ENCODE data around the gene AGL.
"Not testable (repeated sequence)": the region's sequence is repeated elsewhere in the genome, so short reads cannot be mapped to it uniquely, and the experiment has no call there.

The AGL gene

GRCh38 chr1:99852648-99853047 is 2.5 kb downstream of the AGL start:
- no peak for DNase-seq

- DNase-seq, result no peak
Measured at GRCh38 chr1:99855914-99856450, 5.8 kb downstream of the AGL start.

GRCh38 chr1:99857041-99857440 is 6.9 kb downstream of the AGL start:
- DNase-seq, result not testable (repeated sequence)

GRCh38 chr1:99858286-99858685 is 8.1 kb downstream of the AGL start:
- no peak for DNase-seq

GRCh38 chr1:99858881-99859280 is 8.7 kb downstream of the AGL start:
- DNase-seq, result no peak

GRCh38 chr1:99860703-99861102 is 10.5 kb downstream of the AGL start:
- no peak for DNase-seq

- no peak for DNase-seq
Measured at GRCh38 chr1:99867682-99868081, 17.5 kb downstream of the AGL start.

GRCh38 chr1:99869304-99869703 is 19.1 kb downstream of the AGL start:
- DNase-seq, result no peak

GRCh38 chr1:99869723-99870122 is 19.6 kb downstream of the AGL start:
- no peak for DNase-seq

- no peak for DNase-seq
Measured at GRCh38 chr1:99872063-99872462, 21.9 kb downstream of the AGL start.

GRCh38 chr1:99877568-99877967 is 27.4 kb downstream of the AGL start:
- DNase-seq, result no peak

GRCh38 chr1:99886179-99886578 is 36.0 kb downstream of the AGL start:
- DNase-seq, result no peak

GRCh38 chr1:99886841-99887240 is 36.7 kb downstream of the AGL start:
- no peak for DNase-seq

GRCh38 chr1:99887890-99888289 is 37.7 kb downstream of the AGL start:
- no peak for DNase-seq

GRCh38 chr1:99891997-99892396 is 41.8 kb downstream of the AGL start:
- DNase-seq, result no peak

GRCh38 chr1:99903278-99903677 is 53.1 kb downstream of the AGL start:
- not testable (repeated sequence) for DNase-seq

GRCh38 chr1:99906535-99906934 is 56.4 kb downstream of the AGL start:
- no peak for DNase-seq

- no peak for DNase-seq
Measured at GRCh38 chr1:99917214-99917613, 67.1 kb downstream of the AGL start.

GRCh38 chr1:99919220-99919619 is 69.1 kb downstream of the AGL start:
- no peak for DNase-seq

GRCh38 chr1:99934801-99935200 is 84.6 kb downstream of the AGL start:
- DNase-seq, result no peak

- no peak for DNase-seq
Measured at GRCh38 chr1:99935534-99935933, 85.4 kb downstream of the AGL start.

- no peak for DNase-seq
Measured at GRCh38 chr1:99936071-99936470, 85.9 kb downstream of the AGL start.

- no peak for DNase-seq
Measured at GRCh38 chr1:99942723-99943122, 92.6 kb downstream of the AGL start.

- peak; percentile 47 for DNase-seq
Measured at GRCh38 chr1:99943223-99943794, 93.1 kb downstream of the AGL start.

GRCh38 chr1:99944192-99944591 is 94.0 kb downstream of the AGL start:
- no peak for DNase-seq

Data from NCI-H1436 treated with DMSO at 0.1 percent for 48 hours (cell line).